ENCODE measurements around the gene FAM186B. TPM values are rescaled to one million over a fixed set of nuclear protein-coding genes. Genes with fewer than 3 reads are reported as not detected.

The FAM186B gene
- total and polyA plus RNA-seq, 8 donors: 0.20 to 4.6 (median 3.0) TPM

GRCh38 chr12:49559011-49559675 is 46.3 kb downstream of the FAM186B start:
- no peaks in the 10 kb centered on the region for H3K9me3 ChIP-seq
- intact Hi-C loops (cut with DNase I): no loop called here
- DNase-seq: no peak
- H3K27ac ChIP-seq: no peak overlapping the region
- no peak for ATAC-seq
- TF ChIP-seq CTCF (IDR thresholded peaks at IDR 0.05): no peak
- H3K4me3 ChIP-seq: no peak overlapping the region
- H3K36me3 ChIP-seq: peaks cover 2 to 86% of the 10 kb centered on the region in 2 donors
- H3K4me1 ChIP-seq: no peaks in the 10 kb centered on the region
- H3K27me3 ChIP-seq: no peaks in the 10 kb centered on the region

GRCh38 chr12:49558526-49558925 is 46.9 kb downstream of the FAM186B start:
- no peak for TF ChIP-seq CTCF (IDR thresholded peaks at IDR 0.05)
- H3K4me3 ChIP-seq: no peak overlapping the region
- H3K36me3 ChIP-seq: peaks cover 2 to 80% of the 10 kb centered on the region in 2 donors
- no peaks in the 10 kb centered on the region for H3K9me3 ChIP-seq
- intact Hi-C loops (cut with DNase I): no loop called here
- H3K27me3 ChIP-seq: no peaks in the 10 kb centered on the region
- H3K4me1 ChIP-seq: no peaks in the 10 kb centered on the region
- DNase-seq (no peak), ATAC-seq (no peak)
- no peak overlapping the region for H3K27ac ChIP-seq

- no peak for ATAC-seq
- Histone ChIP-seq H3K4me3 (no peak overlapping the region), H3K27ac (no peak overlapping the region), H3K9me3 (no peaks in the 10 kb centered on the region), H3K27me3 (peaks cover 0 to under 1% of the 10 kb centered on the region in 2 donors), H3K36me3 (peaks cover 2 to 74% of the 10 kb centered on the region in 2 donors), H3K4me1 (no peaks in the 10 kb centered on the region)
- TF ChIP-seq CTCF (IDR thresholded peaks at IDR 0.05): no peak
- DNase-seq: peak in 1 of 4 donors; percentile 56
- intact Hi-C loops (cut with DNase I): no loop called here
These were observed 47.6 kb downstream of the FAM186B start for GRCh38 chr12:49557917-49558215.

GRCh38 chr12:49557187-49557916 is 48.1 kb downstream of the FAM186B start:
- DNase-seq (peak in 1 of 4 donors; percentile 71), ATAC-seq (no peak)
- Histone ChIP-seq H3K9me3 (no peaks in the 10 kb centered on the region), H3K27ac (no peak overlapping the region), H3K36me3 (peaks cover 0 to 68% of the 10 kb centered on the region in 2 donors), H3K4me1 (no peaks in the 10 kb centered on the region), H3K27me3 (peaks cover 0 to 5% of the 10 kb centered on the region in 2 donors), H3K4me3 (no peak overlapping the region)
- TF ChIP-seq CTCF (IDR thresholded peaks at IDR 0.05): no peak
- intact Hi-C loops (cut with DNase I): no loop called here

GRCh38 chr12:49556391-49557186 is 48.9 kb downstream of the FAM186B start:
- Histone ChIP-seq H3K27me3 (peaks cover 0 to 13% of the 10 kb centered on the region in 2 donors), H3K4me1 (no peaks in the 10 kb centered on the region), H3K4me3 (no peak overlapping the region), H3K9me3 (no peaks in the 10 kb centered on the region), H3K36me3 (peaks cover 0 to 61% of the 10 kb centered on the region in 2 donors), H3K27ac (no peak overlapping the region)
- intact Hi-C loops (cut with DNase I): no loop called here
- no peak for TF ChIP-seq CTCF (IDR thresholded peaks at IDR 0.05)
- no peak for ATAC-seq
- peak in 1 of 4 donors; percentile 39 for DNase-seq

Measured in left lung (tissue), 10 donors.